ENCODE results near the gene ALG1. TPM values are rescaled to one million over a fixed set of nuclear protein-coding genes. Genes with fewer than 3 reads are reported as not detected.
"Not testable (repeated sequence)": the region's sequence is repeated elsewhere in the genome, so short reads cannot be mapped to it uniquely, and the experiment has no call there.

The ALG1 gene
- total and polyA plus RNA-seq, 2 experiments from 2014 or later: 20.2 to 36.4 TPM

DNA sequence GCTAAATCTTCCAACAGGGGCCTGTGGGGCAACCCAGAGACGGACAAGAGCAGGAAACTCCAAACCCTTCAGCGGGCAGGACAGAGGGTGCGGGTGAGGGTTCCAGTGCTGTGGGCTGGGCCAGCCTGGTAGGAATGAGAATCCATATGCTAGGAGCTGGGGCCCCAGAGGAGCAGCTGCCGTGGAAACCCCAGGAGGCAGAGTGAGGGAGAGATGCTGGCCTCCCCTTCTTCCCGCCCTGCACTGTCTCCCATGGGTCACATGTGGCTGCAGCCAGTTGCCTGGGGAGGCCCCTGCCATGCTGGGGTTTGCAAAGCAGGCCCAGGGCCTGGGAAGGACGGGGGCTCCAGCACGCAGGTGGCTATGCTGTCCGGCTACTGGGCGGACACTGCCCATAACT is 21.4 kb downstream of the ALG1 start:
- H3K9me3 Mint-ChIP-seq: not testable (repeated sequence)
- H3K36me3 Mint-ChIP-seq (ENCODE audit: low read depth): peaks cover 59% of the 10 kb centered on the region

DNA sequence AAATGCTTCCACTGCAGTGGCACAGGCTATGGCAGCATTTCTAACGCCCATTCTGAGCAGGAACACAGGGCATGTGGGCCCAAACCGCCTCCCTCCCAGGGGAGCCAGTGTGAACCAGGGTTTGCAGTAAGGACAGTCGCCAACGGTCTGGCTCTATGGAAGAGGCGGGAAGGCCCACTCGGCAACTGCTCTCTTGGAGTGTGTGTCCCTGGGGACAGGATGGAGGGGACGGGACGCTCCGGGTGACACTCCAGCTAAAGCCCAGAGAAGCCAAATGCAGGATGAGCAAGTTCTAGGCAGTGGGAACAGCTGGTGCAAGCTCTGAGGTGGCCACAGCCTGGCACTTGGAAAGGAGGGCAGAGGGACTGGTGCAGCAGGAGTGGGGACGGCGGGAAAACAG is 22.1 kb downstream of the ALG1 start:
- ATAC-seq; H3K4me3 Mint-ChIP-seq; H3K79me2 ChIP-seq (replicated peaks; ENCODE audit: insufficient read depth); H2AFZ ChIP-seq; H3K36me3 ChIP-seq (ENCODE audit: insufficient read depth); DNase-seq (ENCODE audit: low spot score); H3K27me3 Mint-ChIP-seq (ENCODE audit: insufficient read depth, low read depth, poor library complexity); H3K4me1 ChIP-seq (ENCODE audit: insufficient read depth); H3K9me3 Mint-ChIP-seq; H3K4me3 ChIP-seq; H3K4me2 ChIP-seq; H3K27ac ChIP-seq (ENCODE audit: low read depth); H3F3A ChIP-seq (replicated peaks; ENCODE audit: low read depth); H3K27ac Mint-ChIP-seq; H4K20me1 ChIP-seq (replicated peaks; ENCODE audit: insufficient read depth); H3K9me2 ChIP-seq (ENCODE audit: insufficient read depth); H3K27me3 ChIP-seq (ENCODE audit: insufficient read depth): not testable (repeated sequence)
- Mint-ChIP-seq H3K36me3 (ENCODE audit: low read depth) (peaks cover 53% of the 10 kb centered on the region), H3K4me1 (peaks cover 16% of the 10 kb centered on the region)

More for the DNA sequence above, 21.4 kb downstream of the ALG1 start:
- not testable (repeated sequence) for H3K36me3 ChIP-seq (ENCODE audit: insufficient read depth); H3K9me2 ChIP-seq (ENCODE audit: insufficient read depth); H3K79me2 ChIP-seq (replicated peaks; ENCODE audit: insufficient read depth); H3K4me3 Mint-ChIP-seq; H4K20me1 ChIP-seq (replicated peaks; ENCODE audit: insufficient read depth); H3K27me3 ChIP-seq (ENCODE audit: insufficient read depth); H2AFZ ChIP-seq; H3F3A ChIP-seq (replicated peaks; ENCODE audit: low read depth); H3K4me2 ChIP-seq; H3K4me1 ChIP-seq (ENCODE audit: insufficient read depth); H3K4me3 ChIP-seq; H3K27ac Mint-ChIP-seq; DNase-seq (ENCODE audit: low spot score); H3K27me3 Mint-ChIP-seq (ENCODE audit: insufficient read depth, low read depth, poor library complexity); ATAC-seq; H3K27ac ChIP-seq (ENCODE audit: low read depth)
- peaks cover 16% of the 10 kb centered on the region for H3K4me1 Mint-ChIP-seq

DNA sequence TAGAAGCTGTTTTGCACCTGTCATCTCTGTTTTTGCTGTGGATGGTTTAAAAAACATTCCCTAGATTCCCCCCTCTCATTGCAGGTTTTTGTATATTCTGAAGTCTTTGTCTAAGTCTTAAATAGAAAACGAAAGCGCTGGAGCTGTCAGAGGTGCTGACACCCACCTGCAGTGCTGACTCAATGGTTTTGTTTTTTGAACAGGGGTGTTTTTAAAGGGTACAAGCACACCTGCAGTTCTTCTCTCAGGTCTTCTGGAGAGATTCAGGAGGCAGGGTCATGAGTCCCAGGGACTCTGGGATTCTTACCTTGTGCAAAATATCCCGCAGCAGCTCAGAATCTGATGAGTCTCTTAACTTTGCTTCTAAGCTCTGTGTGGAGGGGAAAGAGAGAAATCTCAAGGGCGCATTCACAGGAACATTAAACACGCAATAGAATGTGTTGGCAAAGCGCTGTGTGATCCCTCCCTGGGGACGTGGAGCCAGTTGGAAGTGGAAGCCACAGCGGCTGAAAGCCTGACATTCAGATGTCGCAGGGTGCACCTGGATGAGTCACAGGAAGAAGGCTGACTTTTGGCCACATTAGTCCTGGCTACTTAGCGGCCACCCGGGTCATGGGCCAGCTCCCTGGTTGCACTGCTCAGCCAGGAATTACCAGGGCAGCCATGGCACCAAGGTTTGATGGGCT is 23.6 kb downstream of the ALG1 start:
- H3K4me2 ChIP-seq; DNase-seq (ENCODE audit: low spot score); H2AFZ ChIP-seq; H3K9me2 ChIP-seq (ENCODE audit: insufficient read depth); H3K4me1 ChIP-seq (ENCODE audit: insufficient read depth); H3K4me3 ChIP-seq; H3K9me3 Mint-ChIP-seq; H3K4me3 Mint-ChIP-seq; H3K36me3 ChIP-seq (ENCODE audit: insufficient read depth); ATAC-seq; H3K79me2 ChIP-seq (replicated peaks; ENCODE audit: insufficient read depth); H3K27me3 Mint-ChIP-seq (ENCODE audit: insufficient read depth, low read depth, poor library complexity); H3K27me3 ChIP-seq (ENCODE audit: insufficient read depth); H3K27ac ChIP-seq (ENCODE audit: low read depth); H4K20me1 ChIP-seq (replicated peaks; ENCODE audit: insufficient read depth); H3F3A ChIP-seq (replicated peaks; ENCODE audit: low read depth): not testable (repeated sequence)
- peaks cover 39% of the 10 kb centered on the region for H3K36me3 Mint-ChIP-seq (ENCODE audit: low read depth)
- peak overlapping the region; percentile 15; the same call in 1 of the 2 replicates for H3K27ac Mint-ChIP-seq
- peaks cover 25% of the 10 kb centered on the region for H3K4me1 Mint-ChIP-seq

DNA sequence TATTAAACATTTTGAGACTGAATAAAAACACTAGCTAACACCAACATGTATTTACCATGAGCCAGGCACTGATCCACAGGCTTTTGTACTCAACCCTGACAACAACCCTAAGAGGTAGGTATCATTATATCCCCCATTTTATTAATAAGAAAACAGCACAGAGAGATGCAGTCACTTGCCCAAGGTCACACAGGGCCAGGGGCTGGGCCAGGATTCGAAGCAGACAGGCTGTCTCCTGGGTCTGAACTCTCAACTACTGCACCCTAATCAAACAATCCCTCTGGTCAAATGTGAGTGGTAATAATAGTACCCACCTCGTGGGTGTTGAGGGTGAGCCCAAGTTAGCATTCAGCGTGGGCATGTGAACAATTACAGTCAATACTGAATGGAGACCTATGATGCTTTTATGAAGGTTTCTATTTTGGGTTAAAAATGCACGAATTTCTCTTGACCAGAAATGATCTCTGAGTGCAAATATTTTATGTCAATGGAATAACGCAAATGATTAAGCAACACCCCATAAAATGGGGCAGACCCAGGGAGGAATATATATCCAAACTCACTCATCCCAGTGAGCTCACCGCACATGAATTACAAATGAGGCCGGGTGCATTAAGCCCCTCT is 24.9 kb downstream of the ALG1 start:
- not testable (repeated sequence) for H3K4me1 ChIP-seq (ENCODE audit: insufficient read depth); H2AFZ ChIP-seq; H3K27ac ChIP-seq (ENCODE audit: low read depth); H3K9me2 ChIP-seq (ENCODE audit: insufficient read depth); DNase-seq (ENCODE audit: low spot score); H3K27me3 ChIP-seq (ENCODE audit: insufficient read depth); H3K9me3 Mint-ChIP-seq; H3F3A ChIP-seq (replicated peaks; ENCODE audit: low read depth); H3K79me2 ChIP-seq (replicated peaks; ENCODE audit: insufficient read depth); H3K36me3 ChIP-seq (ENCODE audit: insufficient read depth); ATAC-seq; H4K20me1 ChIP-seq (replicated peaks; ENCODE audit: insufficient read depth)
- peak overlapping the region; percentile 96; the same call in 1 of the 2 replicates for H3K27ac Mint-ChIP-seq
- H3K27me3 Mint-ChIP-seq (ENCODE audit: insufficient read depth, low read depth, poor library complexity): peaks cover 13% of the 10 kb centered on the region
- Histone ChIP-seq H3K4me2 (peak overlapping the region; percentile 84), H3K4me3 (peak overlapping the region; percentile 81)
- H3K4me1 Mint-ChIP-seq: peaks cover 35% of the 10 kb centered on the region
- peaks cover 28% of the 10 kb centered on the region for H3K36me3 Mint-ChIP-seq (ENCODE audit: low read depth)
- H3K4me3 Mint-ChIP-seq: peak overlapping the region; percentile 92

DNA sequence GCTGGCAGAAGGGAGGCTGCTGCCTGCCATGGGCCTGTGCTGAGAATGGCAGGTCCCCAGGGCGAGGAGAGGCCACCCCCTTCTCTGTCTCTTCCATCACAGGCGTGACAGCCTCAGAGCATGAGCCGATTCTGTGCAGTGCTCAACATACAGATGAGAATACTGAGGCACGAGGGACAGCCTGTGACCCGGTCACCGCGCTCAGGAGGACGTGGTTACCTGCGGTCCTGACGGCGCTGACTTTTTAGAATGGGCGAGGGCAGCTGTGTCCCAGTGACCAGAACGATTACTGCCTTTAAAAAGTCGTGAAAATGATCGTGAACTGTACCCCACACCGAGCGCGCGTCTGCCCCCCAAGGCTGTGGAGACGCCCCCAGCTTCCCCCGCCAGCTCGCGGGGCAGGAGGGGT is 25.4 kb downstream of the ALG1 start:
- Mint-ChIP-seq H3K4me3 (peak overlapping the region; percentile 92), H3K27ac (peak overlapping the region; percentile 96), H3K36me3 (ENCODE audit: low read depth) (peaks cover 23% of the 10 kb centered on the region), H3K4me1 (peaks cover 33% of the 10 kb centered on the region), H3K27me3 (ENCODE audit: insufficient read depth, low read depth, poor library complexity) (peaks cover 13% of the 10 kb centered on the region)
- H3K27me3 ChIP-seq (ENCODE audit: insufficient read depth); H4K20me1 ChIP-seq (replicated peaks; ENCODE audit: insufficient read depth); H3K9me2 ChIP-seq (ENCODE audit: insufficient read depth); H3K79me2 ChIP-seq (replicated peaks; ENCODE audit: insufficient read depth); H3K27ac ChIP-seq (ENCODE audit: low read depth); H2AFZ ChIP-seq; H3K4me1 ChIP-seq (ENCODE audit: insufficient read depth); ATAC-seq; H3K9me3 Mint-ChIP-seq; H3K36me3 ChIP-seq (ENCODE audit: insufficient read depth); H3F3A ChIP-seq (replicated peaks; ENCODE audit: low read depth): not testable (repeated sequence)
- Histone ChIP-seq H3K4me2 (peak overlapping the region; percentile 84), H3K4me3 (peak overlapping the region; percentile 81)
- DNase-seq (ENCODE audit: low spot score): peak; percentile 42

All from GM23338 (cell line).